Aorta (tissue), 5 donors: ENCODE results near the gene PRKAG2. TPM values are rescaled to one million over a fixed set of nuclear protein-coding genes. Genes with fewer than 3 reads are reported as not detected.

Experiments used
- ATAC-seq: fragments of 200-7000 bp; cut with Tn5 transposase; one replicate; pipeline ENCODE4 v1.9.1; 2022; ENCODE audit warnings: moderate library complexity; ENCODE audit not compliant: low FRiP score
- DNase-seq, 2 donors: peaks; one replicate each; pipeline ENCODE4 v3.0.0-alpha.2; 2020
- H3K27ac ChIP-seq, 2 donors: one replicate each; pipeline ENCODE4 v1.5.1; 2013; ENCODE audit warnings: low read length in 2 of 2, mild to moderate bottlenecking in 2 of 2, moderate library complexity in 2 of 2, control low read depth in 1 of 2, inconsistent platforms in 1 of 2, low read depth in 1 of 2
- H3K27me3 ChIP-seq, 2 donors: one replicate each; pipeline ENCODE4 v1.6.1; 2013; ENCODE audit warnings: control low read depth in 1 of 2, low read length in 1 of 2, mild to moderate bottlenecking in 1 of 2, moderate library complexity in 1 of 2; ENCODE audit not compliant: insufficient read depth in 2 of 2, control insufficient read depth in 1 of 2
- H3K36me3 ChIP-seq, 2 donors: one replicate each; pipeline ENCODE4 v1.6.1; 2013; ENCODE audit warnings: control low read depth in 1 of 2, low read length in 1 of 2, mild to moderate bottlenecking in 1 of 2; ENCODE audit not compliant: insufficient read depth in 2 of 2, control insufficient read depth in 1 of 2
- H3K4me1 ChIP-seq, 2 donors: one replicate each; pipeline ENCODE4 v1.6.1; 2013; ENCODE audit warnings: low read length in 2 of 2, control low read depth in 1 of 2, mild to moderate bottlenecking in 1 of 2, moderate library complexity in 1 of 2; ENCODE audit not compliant: insufficient read depth in 2 of 2, control insufficient read depth in 1 of 2
- H3K4me3 ChIP-seq, 2 donors: one replicate each; pipeline ENCODE4 v1.5.1; 2013; ENCODE audit warnings: low read length in 2 of 2, control low read depth in 1 of 2, mild to moderate bottlenecking in 1 of 2
- H3K9me3 ChIP-seq: one replicate; pipeline ENCODE4 v1.6.1; 2013; ENCODE audit warnings: mild to moderate bottlenecking, low read length; ENCODE audit not compliant: control insufficient read depth
- WGBS, 2 donors: extraction: QIAGEN DNeasy Blood & Tissue Kit; methylation state at CpG; one replicate each; pipeline ENCODE4 v1.1.7; 2013; 5-methylcytosine and 5-hydroxymethylcytosine counted together
- intact Hi-C, 2 donors: fragments of 100-400 bp; cut with DNase I; formaldehyde crosslinking; loops; one replicate each; pipeline versions ENCODE4 v1.14.2 to v1.15.0; 2022
- polyA plus RNA-seq, 2 donors: library from polyadenylated mRNA; stranded (reverse); fragments of 200-250 nt; gene quantifications; one replicate each; pipeline ENCODE4 v1.2.3, GENCODE V29; 2013
- total RNA-seq, 2 donors: library from RNA; stranded (reverse); fragmentation: NEBNext Ultra II Directional; extraction: Animal tissue kit (Norgen Biotek cat#: 25700); gene quantifications; one replicate each; pipeline ENCODE4 v1.2.1, GENCODE V29; 2021
- donor health status: healthy with polysubstance abuse.
- donor health status: Bipolar disorder and iron deficiency.
- donor health status: DM: no; HTN: no; CAD: no.
- donor health status: DM: no; HTN: no; CAD: no.
- donor health status: DM: yes; HTN: yes; CAD: no.

The PRKAG2 gene
- total and polyA plus RNA-seq, 4 donors = 34.0 to 69.9 (median 52.6) TPM

DNA sequence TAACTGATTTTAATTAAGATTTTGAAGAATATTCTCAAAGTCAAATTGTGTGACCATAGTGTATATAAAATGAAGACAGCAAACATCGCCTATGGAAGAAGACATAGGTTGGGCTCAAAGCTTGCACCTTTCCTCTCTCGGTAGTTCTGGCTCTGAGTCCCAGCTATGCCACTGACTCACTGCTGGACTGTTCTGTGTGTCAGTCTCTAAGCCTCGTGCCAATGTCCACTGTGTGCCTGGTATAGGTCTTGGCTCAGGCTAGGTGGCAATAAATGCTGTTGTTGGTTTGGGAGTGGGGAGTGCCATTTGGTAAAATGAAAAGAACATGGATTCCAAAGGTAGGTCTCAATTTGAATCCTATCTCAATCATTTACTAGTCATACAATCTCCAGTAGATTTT lies 219.7 kb downstream of the PRKAG2 start:
- Histone ChIP-seq H3K4me1 (no peaks in the 10 kb centered on the region), H3K27ac (no peak overlapping the region), H3K27me3 (no peaks in the 10 kb centered on the region), H3K4me3 (no peak overlapping the region), H3K9me3 (no peaks in the 10 kb centered on the region), H3K36me3 (no peaks in the 10 kb centered on the region)
- WGBS, 2 donors = 28 to 35% methylated on average over 3 of the region's 3 CpGs
- ATAC-seq (peak; percentile 74), DNase-seq (peak in 1 of 2 donors; percentile 66)
- intact Hi-C loops = no loop called here

DNA sequence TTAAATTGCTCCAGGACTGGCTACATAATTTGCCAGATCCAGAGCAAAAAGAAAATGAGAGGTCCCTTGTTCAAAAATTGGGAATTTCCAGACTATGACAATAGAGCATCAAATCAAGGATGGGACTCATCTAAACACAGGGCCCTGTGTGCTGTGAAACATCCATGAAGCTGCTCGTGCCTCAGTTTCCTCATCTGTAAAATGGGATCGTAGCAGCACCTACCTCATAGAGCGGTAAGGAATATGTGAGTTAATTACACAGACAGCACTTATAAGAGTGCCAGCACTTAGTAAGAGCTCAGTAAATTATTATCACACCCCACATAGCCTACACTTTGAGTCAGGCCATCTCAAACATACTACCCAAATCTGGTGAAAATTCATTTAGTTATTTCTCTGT lies 221.4 kb downstream of the PRKAG2 start:
- Histone ChIP-seq H3K9me3 (no peaks in the 10 kb centered on the region), H3K27me3 (no peaks in the 10 kb centered on the region), H3K4me3 (no peak overlapping the region), H3K4me1 (peaks cover 0 to under 1% of the 10 kb centered on the region in 2 donors), H3K36me3 (no peaks in the 10 kb centered on the region), H3K27ac (no peak overlapping the region)
- intact Hi-C loops = no loop called here
- no peak for ATAC-seq
- DNase-seq = no peak
- WGBS, 2 donors = 92 to 93% methylated on average over 3 of the region's 3 CpGs

DNA sequence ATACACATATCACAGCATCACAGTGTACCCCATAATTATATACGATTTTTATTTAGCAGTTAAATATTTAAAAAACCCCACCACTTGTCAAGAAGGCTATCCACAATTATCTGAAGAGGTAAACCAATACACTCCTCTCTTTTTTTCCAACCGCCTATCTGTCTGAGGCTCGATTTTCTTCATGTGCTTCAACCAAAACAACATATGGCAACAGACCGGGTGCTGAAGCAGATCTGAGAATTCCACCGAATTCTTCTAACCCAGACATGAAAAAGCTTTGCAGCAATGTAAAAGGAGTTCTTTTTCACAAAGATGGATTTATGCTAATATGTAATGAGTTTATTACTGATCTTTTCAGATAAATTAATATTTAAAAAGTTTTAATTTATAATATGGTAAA lies 224.8 kb downstream of the PRKAG2 start:
- H3K27me3 ChIP-seq = no peaks in the 10 kb centered on the region
- ATAC-seq (no peak), DNase-seq (no peak)
- no peaks in the 10 kb centered on the region for H3K36me3 ChIP-seq
- H3K9me3 ChIP-seq = no peaks in the 10 kb centered on the region
- H3K4me1 ChIP-seq = peaks cover 0 to 2% of the 10 kb centered on the region in 2 donors
- intact Hi-C loops = no loop called here
- 56 to 66% methylated on average over 5 of the region's 5 CpGs for WGBS, 2 donors
- no peak overlapping the region for H3K4me3 ChIP-seq
- H3K27ac ChIP-seq = no peak overlapping the region

DNA sequence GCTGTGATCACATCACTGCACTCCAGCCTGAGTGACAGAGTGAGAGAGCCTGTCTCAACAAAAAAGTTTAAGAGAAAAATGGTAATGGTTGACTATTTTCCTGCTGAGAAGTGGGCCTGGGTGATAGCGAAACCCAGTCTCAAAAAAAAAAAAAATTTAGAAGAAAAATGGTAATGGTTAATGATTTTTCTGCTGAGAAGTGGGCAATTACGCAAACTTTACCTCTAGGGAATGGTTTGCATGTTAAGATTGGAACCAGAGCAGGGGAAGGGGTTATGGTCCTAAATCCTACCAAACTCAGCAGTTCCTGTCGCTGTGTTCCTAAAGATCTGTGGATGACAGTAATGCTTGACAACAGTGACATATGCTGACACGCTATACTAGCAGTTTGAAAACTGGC lies 226.8 kb downstream of the PRKAG2 start:
- Histone ChIP-seq H3K27ac (peak overlapping the region in 1 of 2 donors; percentile 42), H3K4me3 (no peak overlapping the region), H3K36me3 (no peaks in the 10 kb centered on the region), H3K27me3 (no peaks in the 10 kb centered on the region), H3K4me1 (peaks cover 0 to 2% of the 10 kb centered on the region in 2 donors), H3K9me3 (no peaks in the 10 kb centered on the region)
- intact Hi-C loops = no loop called here
- no peak for ATAC-seq
- 90 to 99% methylated on average over 4 of the region's 4 CpGs for WGBS, 2 donors
- no peak for DNase-seq

DNA sequence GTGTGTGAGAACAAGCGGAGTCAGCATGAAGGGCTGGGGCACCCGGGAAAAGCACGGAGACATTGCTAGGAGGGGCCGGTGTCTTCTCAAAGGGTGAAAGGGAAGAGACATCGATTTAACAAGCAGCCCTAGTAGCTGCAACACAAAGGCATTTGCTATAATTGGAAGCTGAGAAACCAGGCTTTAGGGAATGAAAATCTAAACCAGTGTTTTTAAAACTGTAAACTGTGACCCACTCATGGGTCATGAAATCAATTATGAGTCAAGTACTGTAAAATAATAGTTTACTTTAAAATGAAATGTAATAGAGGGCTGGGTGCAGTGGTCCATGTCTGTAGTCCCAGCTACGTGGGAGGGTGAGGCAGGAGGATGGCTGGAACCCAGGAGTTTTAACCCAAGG lies 228.5 kb downstream of the PRKAG2 start:
- no peak for ATAC-seq
- Histone ChIP-seq H3K4me3 (no peak overlapping the region), H3K27ac (no peak overlapping the region), H3K9me3 (peaks cover 1% of the 10 kb centered on the region), H3K27me3 (no peaks in the 10 kb centered on the region), H3K4me1 (peaks cover 0 to 2% of the 10 kb centered on the region in 2 donors), H3K36me3 (no peaks in the 10 kb centered on the region)
- intact Hi-C loops = no loop called here
- no peak for DNase-seq
- WGBS, 2 donors = 81 to 84% methylated on average over 6 of the region's 6 CpGs

DNA sequence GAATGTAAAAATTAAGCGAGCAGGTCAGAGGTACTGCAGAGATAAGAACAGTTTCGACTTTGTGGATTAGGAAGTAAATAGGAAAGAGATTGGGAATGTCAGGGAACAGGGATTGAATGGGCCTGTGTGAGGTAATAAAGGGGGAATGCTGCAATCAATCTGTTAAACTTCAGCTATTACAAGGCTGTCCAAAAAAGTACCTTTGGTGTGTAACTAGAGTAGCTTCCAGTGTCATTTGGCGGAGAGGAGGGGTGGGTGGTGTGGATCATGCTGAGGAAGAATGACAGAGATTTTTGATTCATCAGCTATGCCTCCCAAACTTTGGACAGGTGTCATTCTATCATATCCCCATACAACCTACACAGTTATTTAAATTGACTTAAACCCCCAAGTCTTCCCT lies 229.0 kb downstream of the PRKAG2 start:
- no peaks in the 10 kb centered on the region for H3K36me3 ChIP-seq
- DNase-seq (no peak), ATAC-seq (no peak)
- no peak overlapping the region for H3K27ac ChIP-seq
- intact Hi-C loops = no loop called here
- no peak overlapping the region for H3K4me3 ChIP-seq
- peaks cover 1% of the 10 kb centered on the region for H3K9me3 ChIP-seq
- no peaks in the 10 kb centered on the region for H3K27me3 ChIP-seq
- H3K4me1 ChIP-seq = peaks cover 0 to 2% of the 10 kb centered on the region in 2 donors
- 92 to 96% methylated on average over 3 of the region's 3 CpGs for WGBS, 2 donors

DNA sequence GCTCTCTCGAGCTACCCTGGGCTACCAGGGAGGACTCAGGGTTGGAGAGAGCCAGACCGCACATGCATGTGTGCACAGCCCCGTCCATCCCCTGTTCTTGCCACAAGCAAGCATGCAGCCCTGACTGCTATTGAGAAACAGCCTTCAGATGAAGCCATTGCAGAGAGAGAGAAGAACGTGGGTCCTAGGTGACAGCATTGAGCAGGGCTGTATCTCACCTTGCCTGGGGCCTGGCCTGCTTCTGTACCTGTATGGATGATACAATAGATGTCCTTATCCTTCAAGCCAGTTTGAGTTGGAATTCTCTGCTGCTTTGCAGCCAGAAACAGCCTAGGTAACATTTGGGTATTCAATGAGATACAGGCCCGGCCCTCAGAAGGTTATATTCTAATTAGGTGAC lies 229.9 kb downstream of the PRKAG2 start:
- no peak for ATAC-seq
- peaks cover 1% of the 10 kb centered on the region for H3K9me3 ChIP-seq
- H3K27ac ChIP-seq = no peak overlapping the region
- intact Hi-C loops = no loop called here
- 83 to 90% methylated on average over 5 of the region's 5 CpGs for WGBS, 2 donors
- peaks cover 0 to 2% of the 10 kb centered on the region in 2 donors for H3K4me1 ChIP-seq
- no peaks in the 10 kb centered on the region for H3K27me3 ChIP-seq
- no peaks in the 10 kb centered on the region for H3K36me3 ChIP-seq
- DNase-seq = no peak
- no peak overlapping the region for H3K4me3 ChIP-seq

DNA sequence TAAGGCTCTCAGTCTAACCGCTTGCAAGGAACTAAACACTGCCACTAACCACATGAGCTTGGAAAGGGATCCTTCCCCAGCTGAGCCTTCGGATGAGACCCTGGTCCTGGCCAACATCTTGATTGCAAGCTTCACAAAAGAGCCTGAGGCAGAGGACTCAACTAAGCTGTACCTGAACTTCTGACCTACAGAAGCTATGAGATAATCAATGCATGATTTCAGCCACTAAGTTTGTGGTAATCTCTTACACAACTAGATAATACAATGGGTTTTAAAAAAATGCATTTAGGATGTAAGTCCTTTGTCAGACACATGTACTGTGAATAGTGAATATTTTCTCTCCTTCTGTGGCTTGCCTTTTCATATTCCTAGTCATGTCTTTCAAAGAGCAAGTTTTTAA lies 231.6 kb downstream of the PRKAG2 start:
- ATAC-seq = no peak
- H3K36me3 ChIP-seq = no peaks in the 10 kb centered on the region
- H3K4me3 ChIP-seq = no peak overlapping the region
- H3K4me1 ChIP-seq = no peaks in the 10 kb centered on the region
- H3K9me3 ChIP-seq = peaks cover 1% of the 10 kb centered on the region
- H3K27ac ChIP-seq = no peak overlapping the region
- H3K27me3 ChIP-seq = no peaks in the 10 kb centered on the region
- intact Hi-C loops = no loop called here
- no peak for DNase-seq
- 98% methylated on average over 2 of the region's 2 CpGs for WGBS, 2 donors

DNA sequence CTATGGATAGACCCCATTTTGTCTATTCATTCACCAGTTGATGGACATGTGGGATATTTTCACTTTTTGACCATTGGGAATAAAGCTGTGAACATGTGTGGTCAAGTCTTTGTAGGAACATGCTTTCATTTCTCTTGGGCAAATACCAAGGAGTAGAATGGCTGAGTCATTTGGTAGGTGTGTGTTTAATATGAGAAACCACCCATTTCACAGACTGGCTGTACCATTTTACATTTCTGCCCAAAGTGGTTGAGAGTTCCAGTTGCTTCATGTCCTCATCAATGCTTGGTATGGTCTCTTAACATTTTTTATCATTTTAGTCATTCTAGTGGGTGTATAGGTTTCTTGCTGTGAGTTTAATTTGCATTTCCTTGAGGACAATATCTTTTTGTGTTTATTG lies 232.4 kb downstream of the PRKAG2 start:
- ATAC-seq = no peak
- intact Hi-C loops = no loop called here
- Histone ChIP-seq H3K9me3 (peaks cover 1% of the 10 kb centered on the region), H3K27me3 (no peaks in the 10 kb centered on the region), H3K36me3 (no peaks in the 10 kb centered on the region), H3K4me3 (no peak overlapping the region), H3K4me1 (peaks cover 0 to 4% of the 10 kb centered on the region in 2 donors), H3K27ac (no peak overlapping the region)
- DNase-seq = no peak
